ENCODE measurements around the gene VENTX. TPM values are rescaled to one million over a fixed set of nuclear protein-coding genes. Genes with fewer than 3 reads are reported as not detected.

Gene VENTX
- polyA plus RNA-seq, 3 donors, result 1.4 to 56.0 (median 1.6) TPM

GRCh38 chr10:133197786-133198185 lies 39.9 kb upstream of the VENTX start:
- peaks cover 0 to 12% (median 3%) of the 10 kb centered on the region in 7 donors for H3K9me3 Mint-ChIP-seq
- H3K27ac Mint-ChIP-seq, result no peak overlapping the region
- Histone ChIP-seq H3K4me2 (replicated peaks; ENCODE audit: extremely low read depth, low read length, poor library complexity, severe bottlenecking) (no peak overlapping the region), H4K20me1 (ENCODE audit: insufficient read depth, low read length) (no peaks in the 10 kb centered on the region), H3K4me1 (ENCODE audit: control insufficient read depth in 1 of 2, insufficient read depth in 2 of 2, low read length in 2 of 2) (no peaks in the 10 kb centered on the region), H3K9ac (ENCODE audit: insufficient read depth, low read length, poor library complexity, severe bottlenecking) (no peak overlapping the region), H3K36me3 (replicated peaks in 1 of 2; ENCODE audit: control insufficient read depth in 1 of 2, insufficient read depth in 2 of 2, low read length in 2 of 2) (no peaks in the 10 kb centered on the region), H2AFZ (ENCODE audit: insufficient read depth, low read depth, low read length, poor library complexity, severe bottlenecking) (no peak overlapping the region), H3K4me3 (replicated peaks in 1 of 3; ENCODE audit: low read depth in 2 of 3, low read length in 3 of 3) (no peak overlapping the region), H3K79me2 (ENCODE audit: insufficient read depth, low read length) (no peaks in the 10 kb centered on the region), H3K27ac (ENCODE audit: low read depth in 1 of 2, low read length in 2 of 2) (no peak overlapping the region), H3K9me3 (replicated peaks in 1 of 2; ENCODE audit: control insufficient read depth in 1 of 2, insufficient read depth in 1 of 2, low read length in 2 of 2) (no peaks in the 10 kb centered on the region), H3K27me3 (ENCODE audit: control insufficient read depth in 2 of 2, insufficient read depth in 2 of 2, low read length in 2 of 2) (no peaks in the 10 kb centered on the region)
- WGBS (ENCODE audit: insufficient coverage), result 93% methylated on average over 7 of the region's 9 CpGs
- peaks cover 4 to 13% (median 8%) of the 10 kb centered on the region in 3 donors for H3K27me3 Mint-ChIP-seq (ENCODE audit: low read depth in 3 of 3)
- no peaks in the 10 kb centered on the region for H3K4me1 Mint-ChIP-seq
- no peak overlapping the region for H3K4me3 Mint-ChIP-seq
- intact Hi-C loops (cut with micrococcal nuclease), result no loop called here
- H3K36me3 Mint-ChIP-seq, result no peaks in the 10 kb centered on the region
- no peak for TF ChIP-seq CTCF (IDR thresholded peaks at IDR 0.05)
- DNase-seq, result no peak

- Histone ChIP-seq H4K20me1 (ENCODE audit: insufficient read depth, low read length) (no peaks in the 10 kb centered on the region), H3K9ac (ENCODE audit: insufficient read depth, low read length, poor library complexity, severe bottlenecking) (no peak overlapping the region), H3K36me3 (replicated peaks in 1 of 2; ENCODE audit: control insufficient read depth in 1 of 2, insufficient read depth in 2 of 2, low read length in 2 of 2) (no peaks in the 10 kb centered on the region), H3K27ac (ENCODE audit: low read depth in 1 of 2, low read length in 2 of 2) (no peak overlapping the region), H3K4me2 (replicated peaks; ENCODE audit: extremely low read depth, low read length, poor library complexity, severe bottlenecking) (no peak overlapping the region), H3K79me2 (ENCODE audit: insufficient read depth, low read length) (no peaks in the 10 kb centered on the region), H3K4me3 (replicated peaks in 1 of 3; ENCODE audit: low read depth in 2 of 3, low read length in 3 of 3) (no peak overlapping the region), H3K4me1 (ENCODE audit: control insufficient read depth in 1 of 2, insufficient read depth in 2 of 2, low read length in 2 of 2) (no peaks in the 10 kb centered on the region), H2AFZ (ENCODE audit: insufficient read depth, low read depth, low read length, poor library complexity, severe bottlenecking) (no peak overlapping the region), H3K27me3 (ENCODE audit: control insufficient read depth in 2 of 2, insufficient read depth in 2 of 2, low read length in 2 of 2) (no peaks in the 10 kb centered on the region), H3K9me3 (replicated peaks in 1 of 2; ENCODE audit: control insufficient read depth in 1 of 2, insufficient read depth in 1 of 2, low read length in 2 of 2) (no peaks in the 10 kb centered on the region)
- peaks cover 4 to 12% (median 6%) of the 10 kb centered on the region in 3 donors for H3K27me3 Mint-ChIP-seq (ENCODE audit: low read depth in 3 of 3)
- H3K9me3 Mint-ChIP-seq, result peaks cover 0 to 10% (median 3%) of the 10 kb centered on the region in 7 donors
- no peak for DNase-seq
- 94% methylated on average over 22 of the region's 26 CpGs for WGBS (ENCODE audit: insufficient coverage)
- no peaks in the 10 kb centered on the region for H3K36me3 Mint-ChIP-seq
- no peak overlapping the region for H3K27ac Mint-ChIP-seq
- H3K4me1 Mint-ChIP-seq, result no peaks in the 10 kb centered on the region
- no peak overlapping the region for H3K4me3 Mint-ChIP-seq
- intact Hi-C loops (cut with micrococcal nuclease), result no loop called here
- TF ChIP-seq CTCF (IDR thresholded peaks at IDR 0.05), result no peak
These were observed 39.4 kb upstream of the VENTX start for GRCh38 chr10:133198206-133198605.
